Fibroblast of villous mesenchyme (primary cell): ENCODE measurements around the gene KCNJ5. TPM values are rescaled to one million over a fixed set of nuclear protein-coding genes. Genes with fewer than 3 reads are reported as not detected.

Source experiments
- DNase-seq: peaks from one replicate; pipeline ENCODE4 v3.0.0-alpha.2; 2010; ENCODE audit warnings: low read depth
- H3K4me3 ChIP-seq: 2 replicates; pipeline ENCODE4 v1.5.1; 2011; ENCODE audit warnings: low read depth, mild to moderate bottlenecking, low read length
- total RNA-seq: library from RNA; depleted of rRNA; stranded (reverse); fragments of >200 nt; gene quantifications from 2 replicates; pipeline ENCODE4 v1.2.3, GENCODE V29; 2012
- TF ChIP-seq, protein P1 (sequence below): IDR thresholded peaks from 2 replicates; pipeline ENCODE4 v1.5.1; 2012; ENCODE audit warnings: low read depth, mild to moderate bottlenecking, low read length; ENCODE audit not compliant: insufficient read depth

KCNJ5 gene
- total RNA-seq, 1 donor = under 0.01 TPM

DNA sequence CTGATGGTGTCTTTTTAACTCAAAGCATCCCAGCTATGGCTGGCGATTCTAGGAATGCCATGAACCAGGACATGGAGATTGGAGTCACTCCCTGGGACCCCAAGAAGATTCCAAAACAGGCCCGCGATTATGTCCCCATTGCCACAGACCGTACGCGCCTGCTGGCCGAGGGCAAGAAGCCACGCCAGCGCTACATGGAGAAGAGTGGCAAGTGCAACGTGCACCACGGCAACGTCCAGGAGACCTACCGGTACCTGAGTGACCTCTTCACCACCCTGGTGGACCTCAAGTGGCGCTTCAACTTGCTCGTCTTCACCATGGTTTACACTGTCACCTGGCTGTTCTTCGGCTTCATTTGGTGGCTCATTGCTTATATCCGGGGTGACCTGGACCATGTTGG is 20.1 kb downstream of the KCNJ5 start:
- TF ChIP-seq, protein P1, sequence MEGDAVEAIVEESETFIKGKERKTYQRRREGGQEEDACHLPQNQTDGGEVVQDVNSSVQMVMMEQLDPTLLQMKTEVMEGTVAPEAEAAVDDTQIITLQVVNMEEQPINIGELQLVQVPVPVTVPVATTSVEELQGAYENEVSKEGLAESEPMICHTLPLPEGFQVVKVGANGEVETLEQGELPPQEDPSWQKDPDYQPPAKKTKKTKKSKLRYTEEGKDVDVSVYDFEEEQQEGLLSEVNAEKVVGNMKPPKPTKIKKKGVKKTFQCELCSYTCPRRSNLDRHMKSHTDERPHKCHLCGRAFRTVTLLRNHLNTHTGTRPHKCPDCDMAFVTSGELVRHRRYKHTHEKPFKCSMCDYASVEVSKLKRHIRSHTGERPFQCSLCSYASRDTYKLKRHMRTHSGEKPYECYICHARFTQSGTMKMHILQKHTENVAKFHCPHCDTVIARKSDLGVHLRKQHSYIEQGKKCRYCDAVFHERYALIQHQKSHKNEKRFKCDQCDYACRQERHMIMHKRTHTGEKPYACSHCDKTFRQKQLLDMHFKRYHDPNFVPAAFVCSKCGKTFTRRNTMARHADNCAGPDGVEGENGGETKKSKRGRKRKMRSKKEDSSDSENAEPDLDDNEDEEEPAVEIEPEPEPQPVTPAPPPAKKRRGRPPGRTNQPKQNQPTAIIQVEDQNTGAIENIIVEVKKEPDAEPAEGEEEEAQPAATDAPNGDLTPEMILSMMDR = no peak
- DNase-seq = no peak
- H3K4me3 ChIP-seq = no peak overlapping the region

DNA sequence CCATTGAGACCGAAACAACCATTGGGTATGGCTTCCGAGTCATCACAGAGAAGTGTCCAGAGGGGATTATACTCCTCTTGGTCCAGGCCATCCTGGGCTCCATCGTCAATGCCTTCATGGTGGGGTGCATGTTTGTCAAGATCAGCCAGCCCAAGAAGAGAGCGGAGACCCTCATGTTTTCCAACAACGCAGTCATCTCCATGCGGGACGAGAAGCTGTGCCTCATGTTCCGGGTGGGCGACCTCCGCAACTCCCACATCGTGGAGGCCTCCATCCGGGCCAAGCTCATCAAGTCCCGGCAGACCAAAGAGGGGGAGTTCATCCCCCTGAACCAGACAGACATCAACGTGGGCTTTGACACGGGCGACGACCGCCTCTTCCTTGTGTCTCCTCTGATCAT is 20.5 kb downstream of the KCNJ5 start:
- no peak overlapping the region for H3K4me3 ChIP-seq
- TF ChIP-seq, protein P1 = no peak
- no peak for DNase-seq

GRCh38 chr11:128913806-128914205 is 22.6 kb downstream of the KCNJ5 start:
- no peak for DNase-seq
- TF ChIP-seq, protein P1 = no peak
- no peak overlapping the region for H3K4me3 ChIP-seq

GRCh38 chr11:128914216-128915148 is 23.3 kb downstream of the KCNJ5 start:
- H3K4me3 ChIP-seq = no peak overlapping the region
- DNase-seq = no peak
- TF ChIP-seq, protein P1 = no peak

DNA sequence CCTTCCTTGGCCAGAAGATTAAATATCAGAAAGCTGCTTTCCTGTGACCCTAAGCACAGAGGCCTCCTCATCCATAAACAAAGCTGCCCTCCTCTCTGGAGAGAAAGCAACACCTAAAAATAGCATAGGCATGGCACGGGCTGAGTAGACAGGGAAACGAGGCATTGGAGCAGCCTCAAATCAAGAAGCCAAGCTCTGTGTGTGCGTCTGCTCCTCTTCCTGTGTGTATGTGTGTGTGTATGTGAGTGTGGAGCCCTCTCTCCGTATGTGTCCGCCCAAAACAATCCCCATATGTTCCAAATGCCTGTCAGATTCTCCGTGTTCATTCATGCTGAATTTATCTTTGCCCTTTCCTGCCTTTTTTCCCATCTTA is 24.0 kb downstream of the KCNJ5 start:
- no peak for DNase-seq

DNA sequence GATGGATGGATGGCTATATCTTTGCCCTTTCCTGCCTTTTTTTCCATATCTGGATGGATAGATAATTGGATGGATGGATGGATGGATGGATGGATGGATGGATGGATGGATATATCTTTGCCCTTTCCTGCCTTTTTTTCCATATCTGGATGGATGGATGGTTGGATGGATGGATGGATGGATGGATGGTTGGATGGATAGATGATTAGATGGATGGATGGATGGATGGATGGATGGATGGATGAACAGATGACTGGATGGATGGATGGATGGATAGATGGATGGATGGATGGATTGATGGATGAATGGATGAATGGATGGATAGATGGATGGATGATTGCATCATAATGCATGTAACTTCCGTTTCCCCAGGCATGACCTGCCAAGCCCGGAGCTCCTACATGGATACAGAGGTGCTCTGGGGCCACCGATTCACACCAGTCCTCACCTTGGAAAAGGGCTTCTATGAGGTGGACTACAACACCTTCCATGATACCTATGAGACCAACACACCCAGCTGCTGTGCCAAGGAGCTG is 24.9 kb downstream of the KCNJ5 start:
- no peak overlapping the region for H3K4me3 ChIP-seq
- DNase-seq = no peak
- TF ChIP-seq, protein P1 = no peak

More for the DNA sequence above, 24.0 kb downstream of the KCNJ5 start:
- no peak overlapping the region for H3K4me3 ChIP-seq
- TF ChIP-seq, protein P1 = no peak

GRCh38 chr11:128916681-128917080 is 25.5 kb downstream of the KCNJ5 start:
- DNase-seq = no peak
- no peak overlapping the region for H3K4me3 ChIP-seq
- TF ChIP-seq, protein P1 = no peak
